GM19372 (cell line): Measurements from ENCODE around the gene GALNT17.
"Not testable (repeated sequence)": the region's sequence is repeated elsewhere in the genome, so short reads cannot be mapped to it uniquely, and the experiment has no call there.

Experiments
- ATAC-seq: cut with Tn5 transposase; IDR thresholded peaks from one replicate; pipeline ENCODE4 v1.9.1; 2021; ENCODE audit warnings: mild to moderate bottlenecking, low read depth, moderate library complexity; ENCODE audit not compliant: unreplicated experiment

GALNT17 gene

GRCh38 chr7:71598553-71598952 is 466.6 kb downstream of the GALNT17 start:
- ATAC-seq = no peak

GRCh38 chr7:71601851-71602250 is 469.9 kb downstream of the GALNT17 start:
- no peak for ATAC-seq

GRCh38 chr7:71604818-71605414 is 473.0 kb downstream of the GALNT17 start:
- ATAC-seq = no peak

GRCh38 chr7:71611986-71612385 is 480.0 kb downstream of the GALNT17 start:
- no peak for ATAC-seq

- ATAC-seq = no peak
Observed at GRCh38 chr7:71612911-71613310, 481.0 kb downstream of the GALNT17 start.

- no peak for ATAC-seq
Observed at GRCh38 chr7:71613313-71613712, 481.4 kb downstream of the GALNT17 start.

- ATAC-seq = no peak
Observed at GRCh38 chr7:71615017-71615416, 483.1 kb downstream of the GALNT17 start.

GRCh38 chr7:71616217-71616616 is 484.3 kb downstream of the GALNT17 start:
- ATAC-seq = no peak

GRCh38 chr7:71618278-71618677 is 486.3 kb downstream of the GALNT17 start:
- ATAC-seq = no peak

- no peak for ATAC-seq
Observed at GRCh38 chr7:71625545-71625944, 493.6 kb downstream of the GALNT17 start.

GRCh38 chr7:71626206-71626605 is 494.3 kb downstream of the GALNT17 start:
- ATAC-seq = no peak

- no peak for ATAC-seq
Observed at GRCh38 chr7:71627651-71628050, 495.7 kb downstream of the GALNT17 start.

- ATAC-seq = no peak
Observed at GRCh38 chr7:71630516-71630915, 498.6 kb downstream of the GALNT17 start.

GRCh38 chr7:71633551-71634008 is 501.6 kb downstream of the GALNT17 start:
- ATAC-seq = no peak

- ATAC-seq = not testable (repeated sequence)
Observed at GRCh38 chr7:71635849-71636248, 503.9 kb downstream of the GALNT17 start.

- ATAC-seq = no peak
Observed at GRCh38 chr7:71636329-71636728, 504.4 kb downstream of the GALNT17 start.

GRCh38 chr7:71637578-71637977 is 505.6 kb downstream of the GALNT17 start:
- no peak for ATAC-seq

- no peak for ATAC-seq
Observed at GRCh38 chr7:71638108-71638507, 506.2 kb downstream of the GALNT17 start.

- no peak for ATAC-seq
Observed at GRCh38 chr7:71639382-71640085, 507.6 kb downstream of the GALNT17 start.

- not testable (repeated sequence) for ATAC-seq
Observed at GRCh38 chr7:71643031-71643430, 511.1 kb downstream of the GALNT17 start.

GRCh38 chr7:71645836-71646235 is 513.9 kb downstream of the GALNT17 start:
- ATAC-seq = no peak

- ATAC-seq = no peak
Observed at GRCh38 chr7:71649812-71650211, 517.9 kb downstream of the GALNT17 start.
